SKM-1 (cell line): ENCODE data around the gene GPAT2.
"Not testable (repeated sequence)": the region's sequence is repeated elsewhere in the genome, so short reads cannot be mapped to it uniquely, and the experiment has no call there.

Experiments
- DNase-seq: peaks from one replicate; lab custom pipeline; 2025; ENCODE audit not compliant: unreplicated experiment; lab: John Stamatoyannopoulos, UW

The GPAT2 gene

DNA sequence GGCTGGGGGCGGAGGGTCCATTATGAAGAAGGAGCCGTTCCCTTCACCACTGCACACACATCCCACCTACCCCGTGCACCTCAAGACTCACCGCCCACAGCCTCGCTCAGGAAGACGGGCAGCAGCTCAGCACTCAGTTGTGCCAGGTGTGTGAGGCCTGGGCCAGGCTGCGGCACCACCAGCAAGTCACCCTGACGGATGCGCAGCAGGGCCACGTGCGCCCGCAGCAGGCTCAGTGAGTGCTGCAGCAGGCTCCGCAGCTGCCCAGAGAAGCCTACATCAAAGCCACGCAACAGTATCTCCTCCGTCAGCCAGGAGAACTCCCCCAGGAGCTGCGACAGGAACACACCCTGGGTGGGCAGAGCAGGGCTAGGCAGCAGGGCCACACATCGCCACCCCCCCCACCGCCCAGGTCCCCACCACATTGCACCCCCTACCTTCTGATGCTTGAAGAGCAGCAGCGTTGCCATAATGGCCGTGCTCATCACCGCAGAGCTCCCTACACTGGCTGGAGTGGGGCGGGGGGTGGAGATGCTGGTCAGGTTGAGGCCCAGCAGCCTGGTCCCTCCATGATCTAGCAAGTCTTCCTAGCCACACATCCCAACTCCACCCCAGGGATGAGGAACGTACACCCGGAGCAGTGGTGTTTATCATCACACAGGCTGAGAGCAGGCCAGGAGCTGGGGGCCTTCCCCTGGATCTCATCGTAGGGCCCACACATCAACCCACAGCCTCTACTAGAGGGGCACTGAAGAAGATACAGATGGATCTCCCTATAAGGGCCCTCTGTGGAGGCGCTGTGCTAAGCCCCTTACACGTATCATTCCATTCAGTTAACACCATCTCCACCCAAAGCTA, 10.2 kb downstream of the GPAT2 start:
- no peak for DNase-seq

- DNase-seq: not testable (repeated sequence)
Observed at GRCh38 chr2:96023701-96024100, 11.0 kb downstream of the GPAT2 start.

DNA sequence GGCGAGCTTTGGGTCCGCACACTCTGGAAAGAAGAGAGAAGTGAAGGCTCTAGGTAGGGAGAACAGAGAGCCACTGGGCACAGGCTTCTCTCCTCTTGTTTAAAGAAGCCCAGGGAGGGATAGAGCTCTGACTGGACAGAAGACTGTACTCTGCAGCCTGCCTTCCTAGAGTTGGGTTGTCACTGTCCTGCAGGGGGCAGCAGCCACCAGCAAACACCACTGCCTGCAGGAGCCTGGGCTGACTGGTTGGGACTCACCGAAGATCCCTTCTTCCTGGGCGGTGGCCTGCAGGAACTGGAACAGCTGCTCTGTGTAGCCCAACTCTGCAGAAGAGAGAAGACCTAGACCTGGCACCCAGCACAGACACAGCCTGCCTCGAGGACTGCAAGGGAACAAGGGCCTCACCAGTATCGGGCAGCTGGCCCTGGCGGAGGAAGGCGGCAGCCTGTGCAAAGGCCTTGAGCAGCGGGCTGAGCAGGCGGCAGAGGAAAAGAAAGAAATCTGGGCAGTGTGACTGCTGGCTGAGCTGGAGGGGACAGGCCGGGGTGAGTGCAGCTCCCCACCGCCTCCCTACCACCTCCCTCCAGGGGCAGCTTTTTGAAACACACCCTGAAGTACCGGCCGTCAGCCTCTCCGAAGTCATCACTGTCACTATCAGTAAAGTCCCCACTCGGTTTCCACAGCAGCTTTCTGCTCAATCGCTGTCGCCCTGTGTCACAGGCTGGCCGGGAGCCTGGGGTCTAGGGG, 11.8 kb downstream of the GPAT2 start:
- DNase-seq: not testable (repeated sequence)

GRCh38 chr2:96022126-96022525, 12.6 kb downstream of the GPAT2 start:
- not testable (repeated sequence) for DNase-seq

DNA sequence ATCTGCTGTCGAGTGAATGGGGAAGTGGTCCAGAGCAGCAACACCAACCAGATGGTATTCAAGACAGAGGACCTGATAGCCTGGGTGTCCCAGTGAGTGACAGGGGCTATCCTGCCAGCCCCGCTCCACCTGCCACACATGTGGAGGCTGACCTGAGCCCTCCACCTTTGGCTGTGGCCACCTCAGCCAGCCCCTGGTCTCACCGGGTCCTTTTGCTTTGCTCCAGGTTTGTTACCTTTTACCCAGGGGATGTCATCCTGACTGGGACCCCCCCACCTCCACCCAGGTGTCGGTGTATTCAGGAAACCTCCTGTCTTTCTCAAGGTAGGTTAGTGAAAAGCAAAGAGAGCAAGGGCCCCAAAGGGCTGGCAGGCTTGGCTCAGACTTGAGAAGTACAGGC, 13.6 kb downstream of the GPAT2 start:
- not testable (repeated sequence) for DNase-seq

- not testable (repeated sequence) for DNase-seq
Observed at GRCh38 chr2:96019909-96020590, 14.7 kb downstream of the GPAT2 start.

- DNase-seq: not testable (repeated sequence)
Observed at GRCh38 chr2:96016321-96016720, 18.4 kb downstream of the GPAT2 start.

DNA sequence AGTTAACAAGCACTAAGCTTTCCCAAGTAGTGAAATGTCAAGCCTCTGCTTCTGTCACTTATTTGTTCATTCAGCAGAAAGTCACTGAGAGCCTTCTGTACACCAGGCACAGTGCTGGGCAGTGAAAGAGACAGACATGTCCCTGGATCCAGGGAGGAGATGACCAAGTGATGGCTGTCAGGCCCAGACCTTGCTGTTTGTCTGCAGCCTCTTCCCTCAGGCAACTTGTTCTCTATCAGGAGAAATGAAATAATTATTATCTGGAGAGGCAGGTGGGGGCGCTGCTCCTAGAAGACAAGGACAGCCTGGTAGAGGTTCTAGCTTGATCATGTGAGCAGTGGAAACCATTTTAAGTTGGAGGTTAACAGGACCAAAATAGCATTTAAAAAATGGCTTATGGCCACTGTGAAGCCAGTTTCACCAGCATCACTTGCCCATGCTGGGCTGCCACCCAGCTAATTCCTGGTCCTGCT, 21.9 kb downstream of the GPAT2 start:
- not testable (repeated sequence) for DNase-seq

- DNase-seq: not testable (repeated sequence)
Observed at GRCh38 chr2:96012086-96012791, 22.5 kb downstream of the GPAT2 start.

- not testable (repeated sequence) for DNase-seq
Observed at GRCh38 chr2:96011129-96011455, 23.6 kb downstream of the GPAT2 start.

DNA sequence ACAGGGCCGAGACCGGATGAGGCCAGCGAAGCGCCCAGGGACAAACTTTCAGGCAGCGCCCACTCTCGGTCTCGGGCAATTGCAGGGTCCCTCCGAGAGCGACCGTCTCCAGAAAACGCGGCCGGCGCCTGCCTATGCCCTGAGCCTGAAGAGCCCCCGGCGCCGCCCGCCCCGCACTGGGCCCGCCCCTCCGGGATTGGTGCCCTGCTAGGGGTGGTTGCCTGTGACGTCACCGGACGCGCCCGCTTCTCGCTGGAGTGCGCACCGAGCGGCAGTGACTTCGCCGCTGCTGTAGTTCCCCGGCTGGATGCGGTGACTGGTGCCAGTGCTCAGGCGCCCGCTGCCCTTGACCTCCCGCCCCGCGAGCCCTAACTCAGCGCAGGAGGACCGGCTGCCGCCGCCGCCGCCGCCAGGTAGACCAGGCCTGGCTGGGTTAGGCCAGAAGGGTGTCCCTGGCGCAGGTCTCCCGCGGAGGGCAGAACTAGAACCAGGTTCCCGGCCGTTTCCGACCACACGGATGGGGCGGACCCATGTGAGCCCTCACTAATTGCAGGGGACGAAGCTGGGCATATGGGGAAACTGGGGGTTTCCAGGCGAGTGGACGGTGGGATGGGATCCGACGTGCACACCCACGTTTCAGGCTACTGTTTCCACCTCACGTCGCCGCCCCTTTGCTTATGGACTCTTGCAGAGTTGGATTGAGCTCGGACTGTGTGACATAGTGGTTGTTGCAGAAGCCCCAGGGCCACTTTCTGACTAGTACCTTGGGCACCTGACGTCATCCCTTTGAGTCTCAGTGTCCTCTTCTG, 24.2 kb downstream of the GPAT2 start:
- DNase-seq: not testable (repeated sequence)

- DNase-seq: not testable (repeated sequence)
Observed at GRCh38 chr2:96009833-96010232, 24.9 kb downstream of the GPAT2 start.

DNA sequence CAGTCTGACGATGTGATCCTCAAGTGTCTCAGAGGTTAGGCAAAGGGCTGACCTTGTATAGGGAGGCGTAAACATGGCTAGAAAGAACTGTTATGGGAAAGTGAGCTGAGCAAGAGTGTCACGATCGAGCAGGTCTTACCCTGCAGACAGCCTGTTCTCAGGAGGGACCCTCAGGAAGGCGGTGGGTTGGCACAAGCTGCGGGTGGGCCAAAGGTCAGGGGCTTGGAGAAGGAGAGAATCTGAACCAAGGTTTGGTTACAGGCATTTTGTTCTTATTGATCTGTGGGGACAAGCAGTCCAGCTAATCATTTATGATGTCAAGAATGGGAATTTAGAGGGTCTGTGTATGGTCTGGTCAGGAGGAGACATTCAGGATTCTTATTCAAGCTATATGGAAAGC, 26.7 kb downstream of the GPAT2 start:
- not testable (repeated sequence) for DNase-seq

DNA sequence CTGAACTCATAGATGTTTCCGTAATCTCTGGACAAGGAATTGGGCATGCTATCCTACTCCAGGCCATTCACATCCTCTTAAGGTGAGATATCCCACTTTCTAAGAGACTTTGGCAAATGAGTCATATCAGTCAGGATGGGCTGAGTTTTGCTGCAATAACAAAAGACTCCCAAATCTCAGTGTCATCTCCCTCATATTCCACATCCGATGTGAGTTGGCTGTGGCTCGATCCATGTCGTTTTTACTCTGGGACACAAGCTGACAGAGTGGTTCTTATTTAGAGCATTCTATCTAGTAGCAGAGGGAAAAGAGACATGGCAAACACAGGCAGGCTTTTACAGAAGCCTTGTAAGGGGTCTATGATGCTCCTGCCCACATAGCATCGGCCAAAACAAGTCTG, 28.5 kb downstream of the GPAT2 start:
- DNase-seq: not testable (repeated sequence)

DNA sequence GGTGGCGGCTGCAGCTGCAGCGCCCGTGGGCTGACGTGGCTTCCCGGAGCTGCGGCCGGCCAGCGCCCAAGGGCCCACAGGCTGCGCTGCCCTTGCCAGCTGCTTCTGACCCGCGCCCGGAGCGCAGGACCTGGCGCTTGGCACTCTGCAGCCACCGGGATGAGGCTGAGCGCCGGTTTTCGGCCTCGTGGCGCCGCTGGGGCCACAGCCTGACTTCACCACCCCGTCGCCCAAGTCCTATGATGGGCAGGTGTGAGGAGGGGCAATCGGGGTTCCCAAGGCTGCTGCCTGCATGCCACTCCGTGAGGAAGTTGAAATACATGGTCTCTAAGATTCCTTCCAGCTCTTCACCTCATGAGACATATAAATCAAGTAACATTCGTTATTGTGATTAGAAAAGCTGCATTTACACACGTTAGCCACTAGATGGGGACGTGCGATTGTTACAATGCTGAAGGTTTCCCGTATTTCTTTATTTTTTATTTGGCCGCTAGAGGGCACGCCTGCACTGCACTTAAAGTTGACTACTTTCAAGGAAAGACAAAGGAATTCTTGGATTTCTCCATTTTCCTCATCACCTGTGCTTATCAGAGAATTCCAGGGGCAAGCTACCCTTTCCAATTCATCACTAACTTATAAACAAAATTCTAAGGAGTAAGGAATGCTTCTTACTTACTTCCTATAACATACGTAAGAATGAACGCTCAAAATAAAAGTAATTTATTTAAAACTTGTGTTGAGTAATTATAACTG, 42.0 kb downstream of the GPAT2 start:
- DNase-seq: not testable (repeated sequence)

- not testable (repeated sequence) for DNase-seq
Observed at GRCh38 chr2:95992102-95992501, 42.6 kb downstream of the GPAT2 start.

DNA sequence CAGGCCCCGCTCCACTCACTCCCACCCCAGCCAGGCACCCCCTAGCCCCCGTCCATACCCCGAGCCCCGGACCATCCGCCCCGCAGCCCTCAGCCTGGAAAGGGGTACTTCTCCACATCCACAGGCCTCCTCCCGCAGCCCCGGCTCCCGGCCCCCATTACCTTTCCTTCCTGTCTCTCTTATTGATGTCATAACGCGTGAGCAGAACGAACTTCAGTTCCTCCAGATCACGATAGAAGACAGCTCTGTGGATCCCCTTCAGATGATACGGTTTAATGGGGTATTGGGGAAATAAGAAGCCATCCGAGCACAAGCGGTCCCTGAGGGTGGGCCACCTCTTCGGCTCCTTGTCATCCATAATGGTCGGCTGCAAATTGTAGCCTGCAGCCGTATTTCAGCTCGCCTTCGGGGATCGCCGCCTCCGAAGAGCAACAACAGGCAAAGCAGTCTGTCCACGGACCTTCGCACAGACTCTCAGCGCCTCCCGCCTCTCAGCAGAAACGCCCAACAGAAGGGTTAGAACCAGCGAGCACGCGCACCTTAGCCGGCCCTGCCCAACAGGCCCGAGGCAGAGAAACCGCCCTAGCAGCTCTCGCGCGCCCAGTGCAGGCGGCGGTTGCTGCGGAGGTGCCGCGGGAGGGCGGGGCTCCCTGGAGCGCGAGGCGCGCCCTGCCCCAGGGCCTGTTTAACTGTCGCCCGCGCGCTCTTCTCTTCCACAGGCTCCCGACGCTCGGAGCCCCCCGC, 43.2 kb downstream of the GPAT2 start, which contains the start of gene ANKRD36C:
Gene ANKRD36C (minus strand): TSS at position 474 of the 744 bp plus-strand sequence. CDS start 116 bp downstream, at position 358.
- DNase-seq: not testable (repeated sequence)

DNA sequence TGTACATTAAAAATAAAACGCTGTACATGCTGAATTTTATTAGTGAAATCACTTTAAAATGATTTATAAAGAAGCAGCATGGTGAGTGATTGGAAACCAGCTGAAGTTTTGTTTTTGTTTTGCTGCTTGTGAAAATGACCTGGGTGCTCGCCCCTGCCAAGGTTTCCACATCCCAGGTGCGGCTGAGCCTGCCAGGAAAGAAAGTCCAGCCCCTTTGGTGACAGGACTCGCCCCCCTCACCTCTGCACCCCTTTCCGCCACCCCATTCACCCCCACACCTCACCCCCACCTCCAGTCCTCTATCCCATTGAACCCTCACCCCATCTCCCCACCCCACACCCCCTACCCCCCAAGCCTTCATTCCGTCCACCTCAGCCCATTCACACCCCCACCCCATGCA, 43.8 kb downstream of the GPAT2 start:
- DNase-seq: not testable (repeated sequence)
